Measurements from ENCODE around the gene WDR53.

- TF ChIP-seq CTCF (IDR thresholded peaks at IDR 0.05 in 8 of 11, conservative IDR thresholded peaks at IDR 0.05 in 3 of 11) (no peak), POLR2A (IDR thresholded peaks at IDR 0.05) (no peak)
These were observed 9.9 kb downstream of the WDR53 start for GRCh38 chr3:196558476-196558875.

All from spleen (tissue), 7 donors.